ENCODE measurements around the gene AK4. TPM values are rescaled to one million over a fixed set of nuclear protein-coding genes. Genes with fewer than 3 reads are reported as not detected.
"Not testable (repeated sequence)": the region's sequence is repeated elsewhere in the genome, so short reads cannot be mapped to it uniquely, and the experiment has no call there.

AK4 gene
- 100 to 1,000 TPM; 108 to 112 TPM for total RNA-seq

DNA sequence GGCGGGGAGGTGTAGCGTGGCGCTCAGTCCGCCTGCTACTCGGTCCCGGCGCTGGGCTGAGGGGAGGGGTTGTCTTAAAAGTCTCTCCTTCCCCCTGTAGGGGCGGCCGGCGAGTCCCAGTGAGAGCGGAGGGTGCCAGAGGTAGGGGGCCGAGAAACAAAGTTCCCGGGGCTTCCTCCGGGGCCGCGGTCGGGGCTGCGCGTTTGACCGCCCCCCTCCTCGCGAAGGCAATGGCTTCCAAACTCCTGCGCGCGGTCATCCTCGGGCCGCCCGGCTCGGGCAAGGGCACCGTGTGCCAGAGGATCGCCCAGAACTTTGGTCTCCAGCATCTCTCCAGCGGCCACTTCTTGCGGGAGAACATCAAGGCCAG, at the start of gene AK4:
Gene AK4, plus strand, starts transcription at position 26 of the 370 bp plus-strand sequence. Its CDS starts 205 bp downstream, at position 231.
- DNase-seq; H3K9me3 Mint-ChIP-seq (ENCODE audit: insufficient read depth); POLR2A ChIA-PET: not testable (repeated sequence)
- Mint-ChIP-seq H3K4me3 (peak within 1 kb of the TSS; percentile 79), H3K4me1 (ENCODE audit: low read depth) (peaks cover 33% of the 10 kb centered on the region), H3K27ac (peak within 1 kb of the TSS; percentile 82), H3K27me3 (ENCODE audit: low read depth) (peaks cover 13% of the 10 kb centered on the region), H3K36me3 (ENCODE audit: low read depth) (peaks cover 26% of the 10 kb centered on the region)
- CTCF ChIA-PET = interaction anchor here (0.7 kb wide), 1 partner anchor 73 kb away, joined by 3 read pairs; no protein-coding TSS in a partner anchor
- ATAC-seq = peak; percentile 70

DNA sequence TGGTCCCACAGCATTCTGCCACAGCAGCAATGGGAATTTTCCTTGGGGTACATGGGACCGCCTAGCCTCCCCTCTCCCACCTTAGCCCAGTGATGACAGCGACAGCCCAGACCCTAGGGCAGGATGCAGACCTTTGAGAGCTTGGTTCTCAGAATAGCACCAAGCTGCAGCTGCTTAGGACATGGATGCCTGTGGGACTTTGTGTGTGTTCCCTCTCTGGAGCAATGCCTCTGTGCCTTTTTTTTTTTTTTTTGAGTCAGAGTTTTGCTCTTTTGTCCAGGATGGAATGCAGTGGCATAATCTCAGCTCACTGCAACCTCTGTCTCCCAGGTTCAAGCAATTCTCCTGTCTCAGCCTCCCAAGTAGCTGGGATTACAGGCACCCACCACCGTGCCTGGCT, 44.2 kb upstream of the AK4 start:
- H3K9me3 Mint-ChIP-seq (ENCODE audit: insufficient read depth) = peaks cover 9% of the 10 kb centered on the region
- no peak overlapping the region for H3K4me3 Mint-ChIP-seq
- no peak for ATAC-seq
- H3K36me3 Mint-ChIP-seq (ENCODE audit: low read depth) = no peaks in the 10 kb centered on the region
- H3K4me1 Mint-ChIP-seq (ENCODE audit: low read depth) = no peaks in the 10 kb centered on the region
- H3K27ac Mint-ChIP-seq = no peak overlapping the region
- no peak for DNase-seq
- ChIA-PET CTCF (interaction anchor here (1.2 kb wide), 1 partner anchor 583 kb away, joined by 3 read pairs; no protein-coding TSS in a partner anchor), POLR2A (no interaction called here)
- H3K27me3 Mint-ChIP-seq (ENCODE audit: low read depth) = peaks cover 8% of the 10 kb centered on the region

DNA sequence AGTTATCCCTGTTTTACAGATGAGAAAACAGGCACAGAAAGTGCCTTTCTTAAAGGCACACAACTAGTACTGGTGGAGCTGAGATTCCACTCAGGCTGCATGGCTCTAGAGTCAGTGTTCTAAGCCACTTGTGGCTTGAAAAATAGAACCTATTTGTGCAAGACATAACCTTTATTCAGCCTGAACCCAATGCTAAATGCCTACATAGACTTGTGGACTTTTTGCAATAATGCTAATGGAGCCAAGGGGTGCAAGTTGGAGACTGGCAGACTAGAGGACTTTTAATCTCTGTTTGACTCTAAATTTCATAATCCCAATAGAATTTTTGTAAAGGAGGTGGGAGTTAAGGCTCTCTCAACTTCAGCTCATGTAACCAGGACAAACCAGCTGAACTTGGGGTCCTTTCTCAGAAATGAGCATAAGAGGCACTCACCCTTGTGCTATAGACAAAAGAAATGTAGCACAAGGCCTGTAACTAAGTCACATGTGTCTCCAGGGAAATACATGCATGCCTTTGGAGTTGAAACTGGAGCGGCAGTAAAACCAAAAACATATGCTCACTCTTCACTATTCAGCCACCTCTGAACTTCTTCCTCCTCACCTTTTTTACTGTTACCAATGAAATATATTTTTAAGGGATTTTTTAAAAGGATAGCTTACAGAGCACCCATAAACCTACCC, 43.0 kb upstream of the AK4 start:
- Mint-ChIP-seq H3K27me3 (ENCODE audit: low read depth) (peaks cover 8% of the 10 kb centered on the region), H3K4me1 (ENCODE audit: low read depth) (no peaks in the 10 kb centered on the region), H3K4me3 (no peak overlapping the region), H3K36me3 (ENCODE audit: low read depth) (no peaks in the 10 kb centered on the region), H3K9me3 (ENCODE audit: insufficient read depth) (peaks cover 5% of the 10 kb centered on the region), H3K27ac (no peak overlapping the region)
- ATAC-seq = no peak
- DNase-seq = no peak
- ChIA-PET POLR2A (no interaction called here), CTCF (interaction anchor here (1.1 kb wide), 1 partner anchor 29 kb away, joined by 3 read pairs; no protein-coding TSS in a partner anchor)

GRCh38 chr1:65105596-65105995, 42.4 kb upstream of the AK4 start:
- H3K27ac Mint-ChIP-seq = no peak overlapping the region
- peaks cover 8% of the 10 kb centered on the region for H3K27me3 Mint-ChIP-seq (ENCODE audit: low read depth)
- CTCF ChIA-PET = no interaction called here
- no peak for DNase-seq
- POLR2A ChIA-PET = no interaction called here
- no peaks in the 10 kb centered on the region for H3K36me3 Mint-ChIP-seq (ENCODE audit: low read depth)
- ATAC-seq = no peak
- no peaks in the 10 kb centered on the region for H3K4me1 Mint-ChIP-seq (ENCODE audit: low read depth)
- no peaks in the 10 kb centered on the region for H3K9me3 Mint-ChIP-seq (ENCODE audit: insufficient read depth)
- H3K4me3 Mint-ChIP-seq = no peak overlapping the region

GRCh38 chr1:65108025-65108642, 39.9 kb upstream of the AK4 start:
- no peak overlapping the region for H3K27ac Mint-ChIP-seq
- ChIA-PET CTCF (no interaction called here), POLR2A (no interaction called here)
- no peak overlapping the region for H3K4me3 Mint-ChIP-seq
- peaks cover 12% of the 10 kb centered on the region for H3K27me3 Mint-ChIP-seq (ENCODE audit: low read depth)
- H3K9me3 Mint-ChIP-seq (ENCODE audit: insufficient read depth) = no peaks in the 10 kb centered on the region
- DNase-seq (no peak), ATAC-seq (no peak)
- H3K36me3 Mint-ChIP-seq (ENCODE audit: low read depth) = no peaks in the 10 kb centered on the region
- no peaks in the 10 kb centered on the region for H3K4me1 Mint-ChIP-seq (ENCODE audit: low read depth)

- no peaks in the 10 kb centered on the region for H3K4me1 Mint-ChIP-seq (ENCODE audit: low read depth)
These were observed 38.5 kb upstream of the AK4 start for GRCh38 chr1:65109487-65109886.

DNA sequence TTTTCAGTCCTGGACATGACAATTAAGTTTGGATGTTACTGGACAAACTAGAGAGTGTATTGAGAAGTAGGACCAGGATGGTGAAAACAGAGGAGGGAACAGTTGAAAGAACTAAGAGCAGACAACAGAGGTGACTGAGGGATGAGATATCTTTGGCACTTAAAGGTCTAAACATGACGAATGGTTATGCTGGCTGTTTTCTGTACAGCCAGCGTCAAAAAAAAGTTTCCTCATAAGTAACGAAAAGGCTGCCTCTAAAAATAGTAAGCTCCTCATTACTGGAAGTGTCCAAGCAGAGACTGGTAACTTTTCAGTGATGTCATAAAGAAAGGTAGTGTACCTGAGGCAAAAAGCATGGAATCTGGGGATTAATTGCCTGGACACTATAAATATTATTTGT, 35.2 kb upstream of the AK4 start:
- DNase-seq = no peak
- ChIA-PET POLR2A (no interaction called here), CTCF (no interaction called here)
- H3K36me3 Mint-ChIP-seq (ENCODE audit: low read depth) = no peaks in the 10 kb centered on the region
- H3K4me1 Mint-ChIP-seq (ENCODE audit: low read depth) = no peaks in the 10 kb centered on the region
- no peak for ATAC-seq
- H3K27ac Mint-ChIP-seq = no peak overlapping the region
- no peak overlapping the region for H3K4me3 Mint-ChIP-seq
- H3K9me3 Mint-ChIP-seq (ENCODE audit: insufficient read depth) = no peaks in the 10 kb centered on the region
- H3K27me3 Mint-ChIP-seq (ENCODE audit: low read depth) = peaks cover 7% of the 10 kb centered on the region

More at GRCh38 chr1:65109487-65109886, 38.5 kb upstream of the AK4 start:
- Mint-ChIP-seq H3K36me3 (ENCODE audit: low read depth) (no peaks in the 10 kb centered on the region), H3K27ac (no peak overlapping the region), H3K9me3 (ENCODE audit: insufficient read depth) (no peaks in the 10 kb centered on the region), H3K4me3 (no peak overlapping the region), H3K27me3 (ENCODE audit: low read depth) (peaks cover 12% of the 10 kb centered on the region)
- ChIA-PET CTCF (no interaction called here), POLR2A (no interaction called here)
- ATAC-seq = no peak
- no peak for DNase-seq

DNA sequence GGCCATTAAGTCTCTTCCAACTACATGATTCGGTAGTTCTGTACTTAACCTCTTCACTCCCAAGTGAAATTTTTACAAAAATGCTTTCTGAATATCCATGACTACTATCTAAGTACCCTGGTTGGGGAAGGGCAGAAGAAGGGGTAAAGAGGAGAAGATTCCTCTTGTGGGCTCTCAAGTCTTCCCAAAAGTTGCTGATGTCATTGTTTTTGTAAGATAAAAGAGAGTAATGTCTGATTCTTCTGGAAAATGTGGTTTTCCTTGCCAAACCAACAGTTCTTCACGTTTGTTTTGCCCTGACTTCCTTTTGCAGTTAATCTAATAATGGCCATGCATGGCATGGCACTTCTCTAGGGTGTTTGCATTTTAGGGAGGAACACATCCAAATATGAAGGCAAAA, 34.7 kb upstream of the AK4 start:
- DNase-seq = no peak
- ATAC-seq = no peak
- no peaks in the 10 kb centered on the region for H3K9me3 Mint-ChIP-seq (ENCODE audit: insufficient read depth)
- no peaks in the 10 kb centered on the region for H3K4me1 Mint-ChIP-seq (ENCODE audit: low read depth)
- H3K27me3 Mint-ChIP-seq (ENCODE audit: low read depth) = peaks cover 7% of the 10 kb centered on the region
- H3K4me3 Mint-ChIP-seq = no peak overlapping the region
- POLR2A ChIA-PET = no interaction called here
- no peaks in the 10 kb centered on the region for H3K36me3 Mint-ChIP-seq (ENCODE audit: low read depth)
- H3K27ac Mint-ChIP-seq = no peak overlapping the region
- CTCF ChIA-PET = no interaction called here

DNA sequence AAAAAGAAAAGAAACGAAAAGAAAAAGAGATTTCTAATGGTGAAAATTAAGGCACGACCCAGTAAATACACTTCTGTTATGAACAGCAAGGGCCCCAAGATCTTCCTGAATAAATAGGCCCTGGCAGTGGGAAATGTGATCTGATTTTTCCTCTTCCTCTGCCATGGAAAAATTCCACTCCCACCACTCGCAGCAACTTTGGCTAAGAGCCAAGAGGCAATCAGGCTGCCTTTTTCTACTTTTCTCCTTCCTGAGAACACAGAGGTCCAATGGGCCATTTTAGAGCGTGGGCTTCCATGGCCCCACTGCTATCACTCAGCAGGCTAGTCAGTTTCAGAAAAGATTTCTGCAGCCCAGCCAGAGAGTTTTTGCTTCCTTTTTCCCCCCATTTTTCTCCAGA, 33.7 kb upstream of the AK4 start:
- Mint-ChIP-seq H3K9me3 (ENCODE audit: insufficient read depth) (no peaks in the 10 kb centered on the region), H3K36me3 (ENCODE audit: low read depth) (no peaks in the 10 kb centered on the region), H3K4me3 (no peak overlapping the region), H3K4me1 (ENCODE audit: low read depth) (no peaks in the 10 kb centered on the region), H3K27me3 (ENCODE audit: low read depth) (peaks cover 4% of the 10 kb centered on the region), H3K27ac (no peak overlapping the region)
- ChIA-PET POLR2A (no interaction called here), CTCF (no interaction called here)
- no peak for ATAC-seq
- DNase-seq = no peak

- ATAC-seq = no peak
- ChIA-PET POLR2A (no interaction called here), CTCF (no interaction called here)
- DNase-seq = no peak
- Mint-ChIP-seq H3K27ac (no peak overlapping the region), H3K9me3 (ENCODE audit: insufficient read depth) (no peaks in the 10 kb centered on the region), H3K4me3 (no peak overlapping the region), H3K27me3 (ENCODE audit: low read depth) (peaks cover 11% of the 10 kb centered on the region), H3K4me1 (ENCODE audit: low read depth) (no peaks in the 10 kb centered on the region), H3K36me3 (ENCODE audit: low read depth) (no peaks in the 10 kb centered on the region)
These were observed 28.1 kb upstream of the AK4 start for GRCh38 chr1:65119951-65120350.

DNA sequence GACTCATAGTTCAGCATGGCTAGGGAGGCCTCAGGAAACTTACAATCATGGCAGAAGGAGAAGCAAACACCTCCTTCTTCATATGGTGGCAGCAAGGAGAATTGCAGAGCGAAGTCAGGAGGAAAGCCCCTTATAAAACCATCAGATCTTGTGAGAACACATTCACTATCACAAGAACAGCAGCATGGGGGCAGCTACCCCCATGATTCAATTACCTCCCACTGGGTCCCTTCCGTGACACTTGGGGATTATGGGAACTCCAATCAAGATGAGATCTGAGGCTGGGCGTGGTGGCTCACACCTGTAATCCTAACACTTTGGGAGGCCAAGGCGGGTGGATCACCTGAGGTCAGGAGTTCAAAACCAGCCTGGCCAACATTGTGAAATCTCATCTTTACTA, 18.9 kb upstream of the AK4 start:
- H3K36me3 Mint-ChIP-seq (ENCODE audit: low read depth); ATAC-seq; DNase-seq; H3K27ac Mint-ChIP-seq; H3K4me1 Mint-ChIP-seq (ENCODE audit: low read depth); POLR2A ChIA-PET; H3K9me3 Mint-ChIP-seq (ENCODE audit: insufficient read depth); CTCF ChIA-PET; H3K4me3 Mint-ChIP-seq: not testable (repeated sequence)
- H3K27me3 Mint-ChIP-seq (ENCODE audit: low read depth) = peaks cover 16% of the 10 kb centered on the region

DNA sequence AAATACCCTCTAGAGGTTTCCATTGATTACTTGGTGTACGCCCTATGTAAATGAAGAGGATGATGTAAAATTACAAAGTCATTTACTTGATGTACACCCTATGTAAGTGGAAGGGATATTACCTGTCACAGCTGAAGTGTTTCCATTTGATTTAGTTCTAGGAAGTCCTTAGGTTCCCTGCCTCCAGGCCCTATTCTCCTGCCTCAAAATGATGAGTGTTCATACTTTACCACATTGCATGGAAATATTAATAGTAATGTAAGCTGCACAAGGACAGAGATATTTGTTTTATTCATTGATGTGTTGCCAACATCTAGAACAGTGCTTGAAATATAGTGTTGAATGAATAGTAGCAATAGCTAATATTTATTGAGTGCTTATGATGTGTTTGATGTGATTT, 9.5 kb upstream of the AK4 start:
- Mint-ChIP-seq H3K36me3 (ENCODE audit: low read depth) (no peaks in the 10 kb centered on the region), H3K27ac (no peak overlapping the region), H3K27me3 (ENCODE audit: low read depth) (peaks cover 24% of the 10 kb centered on the region), H3K4me1 (ENCODE audit: low read depth) (no peaks in the 10 kb centered on the region), H3K9me3 (ENCODE audit: insufficient read depth) (no peaks in the 10 kb centered on the region), H3K4me3 (no peak overlapping the region)
- POLR2A ChIA-PET = no interaction called here
- DNase-seq (no peak), ATAC-seq (no peak)
- CTCF ChIA-PET = no interaction called here

DNA sequence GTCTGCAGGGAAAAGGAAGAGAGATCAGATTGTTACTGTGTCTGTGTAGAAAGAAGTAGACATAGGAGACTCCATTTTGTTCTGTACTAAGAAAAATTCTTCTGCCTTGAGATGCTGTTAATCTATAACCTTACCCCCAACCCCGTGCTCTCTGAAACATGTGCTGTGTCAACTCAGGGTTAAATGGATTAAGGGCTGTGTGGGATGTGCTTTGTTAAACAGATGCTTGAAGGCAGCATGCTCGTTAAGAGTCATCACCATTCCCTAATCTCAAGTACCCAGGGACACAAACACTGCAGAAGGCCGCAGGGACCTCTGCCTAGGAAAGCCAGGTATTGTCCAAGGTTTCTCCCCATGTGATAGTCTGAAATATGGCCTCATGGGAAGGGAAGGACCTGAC, 8.2 kb upstream of the AK4 start:
- CTCF ChIA-PET; H3K27ac Mint-ChIP-seq; ATAC-seq; H3K9me3 Mint-ChIP-seq (ENCODE audit: insufficient read depth); POLR2A ChIA-PET; H3K36me3 Mint-ChIP-seq (ENCODE audit: low read depth); H3K4me3 Mint-ChIP-seq; H3K4me1 Mint-ChIP-seq (ENCODE audit: low read depth); DNase-seq: not testable (repeated sequence)
- H3K27me3 Mint-ChIP-seq (ENCODE audit: low read depth) = peaks cover 23% of the 10 kb centered on the region

All from activated CD8-positive, alpha-beta T cell treated with anti-CD3 and anti-CD28 coated beads, Interleukin-2, amount 10 ng/mL, durations not matched to agents 7 days and 5 days (primary cell).